SK-N-DZ (cell line): ENCODE measurements around the gene ZNF536.

Experiments
- DNase-seq: peaks from one replicate; pipeline ENCODE4 v3.0.0-alpha.2; 2015; ENCODE audit warnings: low spot score

The ZNF536 gene

DNA sequence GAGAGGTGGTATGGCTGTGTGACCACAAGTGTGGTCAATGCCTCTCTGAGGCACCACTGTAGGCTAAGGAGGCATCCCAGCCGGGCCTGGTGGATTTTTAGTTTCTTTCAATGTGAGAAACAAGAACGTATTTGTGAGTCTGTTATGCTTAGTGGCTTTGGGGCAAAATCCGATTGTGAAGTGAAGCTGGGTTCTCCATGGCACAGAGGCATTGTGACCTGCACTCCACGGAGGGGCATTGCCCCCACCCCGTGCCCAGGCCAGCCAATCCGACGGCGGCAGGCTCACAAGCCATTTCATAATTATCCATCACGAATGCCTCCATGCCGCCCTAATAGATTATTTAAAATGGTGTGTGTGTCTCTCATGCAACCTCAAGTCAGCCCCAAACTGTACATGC is 151.6 kb downstream of the ZNF536 start:
- no peak for DNase-seq

DNA sequence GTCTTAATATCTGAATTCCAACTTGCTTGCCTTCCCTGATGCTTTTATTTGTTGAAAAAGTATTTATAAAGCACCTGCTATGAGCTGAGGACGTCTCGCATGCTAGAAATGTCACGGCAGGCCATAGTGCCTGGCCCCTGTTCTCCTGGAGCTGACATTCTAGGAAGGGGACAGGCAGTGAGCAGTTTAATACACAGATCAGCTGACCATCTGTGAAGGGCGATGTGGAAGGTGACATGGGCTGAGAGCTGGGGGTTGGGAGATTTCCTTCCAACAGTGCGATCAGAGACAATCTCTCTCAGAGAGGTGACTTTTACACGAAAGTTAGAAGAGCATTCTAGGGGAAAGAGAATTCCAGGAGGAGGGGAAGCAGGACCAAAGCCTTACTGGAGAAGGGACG is 153.2 kb downstream of the ZNF536 start:
- DNase-seq = no peak

DNA sequence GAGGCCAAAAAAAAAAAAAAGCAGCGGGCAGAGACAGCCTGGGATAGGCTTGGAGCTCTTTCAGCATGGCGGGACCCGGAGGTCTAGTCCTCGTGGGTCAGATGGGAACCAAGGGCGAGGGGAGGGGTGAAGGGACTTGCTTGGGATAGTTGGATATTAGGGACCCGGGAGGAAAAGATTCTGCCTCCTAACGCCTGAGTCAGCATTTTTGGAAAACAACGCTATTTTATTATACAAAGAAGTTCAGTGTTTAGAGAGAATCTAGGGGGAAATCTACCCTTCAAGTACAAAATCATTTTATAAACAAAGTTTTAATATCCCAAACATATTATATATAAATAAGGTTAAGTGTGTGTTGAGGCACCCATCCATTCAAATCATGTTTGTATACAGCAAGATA is 156.7 kb downstream of the ZNF536 start:
- DNase-seq = no peak

DNA sequence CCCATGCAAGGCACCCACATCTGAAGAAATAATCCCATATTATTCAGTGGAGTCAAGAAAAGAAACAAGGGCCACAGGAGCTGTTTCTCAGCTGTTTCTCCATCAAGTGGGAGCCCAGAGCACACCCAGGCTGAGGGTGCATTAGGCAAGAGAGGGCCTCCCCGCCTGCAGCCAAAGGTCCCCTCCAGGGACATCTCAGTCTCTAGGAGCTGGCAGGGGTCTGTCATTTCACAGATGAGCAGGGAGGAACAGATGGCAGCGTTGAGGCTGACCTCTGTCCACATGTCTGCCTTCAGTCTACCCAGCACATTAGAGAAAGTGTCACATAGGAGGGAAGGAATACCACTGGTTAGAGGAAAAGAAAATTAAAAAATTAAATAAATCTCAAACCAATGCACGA is 157.7 kb downstream of the ZNF536 start:
- DNase-seq = no peak

DNA sequence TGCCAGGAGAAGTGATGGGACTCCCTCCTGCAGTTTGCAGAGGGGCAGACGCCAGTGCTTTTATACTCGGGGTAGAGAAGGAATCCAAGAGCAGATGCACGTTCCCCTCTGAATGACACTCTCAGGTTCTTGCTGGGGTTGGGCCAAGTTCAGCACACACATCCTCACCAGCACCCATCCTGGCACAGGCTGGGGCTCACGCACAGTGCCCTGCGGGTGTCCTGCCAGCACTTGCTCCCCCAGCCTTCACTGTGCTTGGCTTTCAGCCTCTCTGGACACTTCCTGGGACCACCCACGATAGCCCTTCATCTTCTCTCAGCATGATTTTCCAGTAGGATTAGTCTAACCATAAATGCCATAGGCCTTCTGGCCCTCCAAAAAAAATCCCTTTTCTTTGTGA is 158.6 kb downstream of the ZNF536 start:
- no peak for DNase-seq

DNA sequence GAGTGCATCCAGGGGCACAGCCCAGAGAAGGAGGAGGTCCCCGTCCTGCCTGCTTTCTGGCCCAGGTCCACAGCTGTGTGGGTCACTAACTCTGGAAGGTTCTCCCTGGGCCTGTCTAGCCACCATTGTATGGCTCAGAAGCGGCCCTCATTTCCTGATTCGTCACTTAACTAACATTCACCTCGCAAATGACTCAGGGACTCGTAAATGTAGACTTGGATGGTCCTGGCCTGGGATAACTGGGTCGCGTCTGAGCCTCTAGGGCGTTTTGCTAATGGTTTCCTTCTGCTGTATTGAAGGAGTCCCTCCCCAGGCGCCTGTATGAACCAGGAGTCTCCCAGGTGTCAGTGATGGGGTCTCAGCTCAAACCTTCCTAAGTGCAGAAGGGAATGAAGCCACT is 162.8 kb downstream of the ZNF536 start:
- DNase-seq = no peak

DNA sequence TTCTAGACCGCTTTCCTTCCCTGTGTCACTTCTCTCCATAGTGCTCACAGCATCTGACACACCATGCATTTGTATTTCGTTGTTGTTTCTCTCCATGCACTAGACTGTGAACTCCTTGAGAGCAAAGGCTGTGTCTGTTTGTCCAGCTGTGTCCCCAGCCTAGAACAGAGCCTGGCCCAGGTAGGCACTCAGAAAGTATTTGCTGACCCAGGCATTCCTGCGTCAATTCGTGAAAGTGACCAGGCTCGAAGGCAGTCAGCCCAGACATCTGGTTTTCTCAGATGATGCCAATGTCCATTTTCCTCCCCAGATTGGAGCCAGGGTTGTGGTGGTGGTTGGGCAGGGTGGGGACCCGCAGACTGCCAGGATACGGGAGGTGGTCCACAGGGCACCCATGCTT is 164.8 kb downstream of the ZNF536 start:
- DNase-seq = no peak

DNA sequence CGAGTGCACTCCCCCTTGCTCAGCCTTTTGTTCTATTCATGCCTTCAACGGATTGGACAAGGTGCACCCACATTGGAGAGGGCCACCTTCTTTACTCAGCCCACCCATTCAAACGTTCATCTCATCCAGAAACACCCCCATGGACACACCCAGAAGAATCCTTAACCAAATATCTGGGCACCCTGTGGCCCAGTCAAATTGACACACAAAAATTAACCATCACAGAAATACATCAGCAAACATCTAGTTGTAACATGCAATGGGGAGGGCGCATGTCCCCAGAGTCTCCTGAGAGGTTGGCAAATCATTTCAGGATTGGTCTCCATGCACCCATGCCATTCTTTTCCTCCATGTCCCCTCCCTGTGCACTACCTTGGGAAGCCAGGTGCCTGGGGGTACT is 167.1 kb downstream of the ZNF536 start:
- no peak for DNase-seq

DNA sequence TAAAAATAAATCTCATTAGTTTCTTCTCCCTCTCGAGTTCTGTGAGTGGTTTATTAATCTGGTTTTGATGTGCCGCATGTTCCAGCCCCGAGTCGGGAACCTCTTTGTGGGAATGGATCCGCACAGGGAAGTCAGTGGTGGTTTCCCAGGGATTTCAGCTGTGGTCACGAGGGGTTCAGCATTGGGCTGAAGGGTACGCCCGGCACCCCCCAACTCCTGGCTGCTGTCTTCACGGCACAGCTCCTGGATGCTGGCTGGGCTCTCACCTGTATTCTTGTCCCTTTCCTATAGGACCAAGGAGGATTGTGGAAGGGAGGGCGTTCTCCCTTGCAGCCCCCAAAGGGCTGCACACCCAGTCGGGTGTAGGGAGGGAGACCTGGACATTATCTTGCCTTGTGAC is 167.8 kb downstream of the ZNF536 start:
- DNase-seq = no peak

DNA sequence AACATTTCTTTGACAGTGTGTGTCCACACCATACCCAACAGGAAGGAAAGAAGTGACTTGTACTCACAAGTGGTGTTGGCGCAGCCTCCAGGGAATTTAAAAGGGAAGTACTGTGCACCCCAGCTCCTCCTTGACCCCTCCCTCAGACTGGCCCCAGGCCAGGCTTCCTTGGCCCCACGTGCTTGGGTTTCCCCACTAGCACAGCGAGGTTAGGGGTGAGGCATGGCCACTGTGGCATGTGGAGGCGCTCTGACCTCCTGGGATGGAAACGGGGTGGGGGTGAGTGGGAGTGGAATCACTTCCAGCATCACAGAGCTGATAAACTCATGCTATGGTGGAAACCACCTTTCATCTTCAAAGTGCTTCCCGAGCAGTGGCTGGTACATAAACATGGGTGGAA is 168.6 kb downstream of the ZNF536 start:
- no peak for DNase-seq

DNA sequence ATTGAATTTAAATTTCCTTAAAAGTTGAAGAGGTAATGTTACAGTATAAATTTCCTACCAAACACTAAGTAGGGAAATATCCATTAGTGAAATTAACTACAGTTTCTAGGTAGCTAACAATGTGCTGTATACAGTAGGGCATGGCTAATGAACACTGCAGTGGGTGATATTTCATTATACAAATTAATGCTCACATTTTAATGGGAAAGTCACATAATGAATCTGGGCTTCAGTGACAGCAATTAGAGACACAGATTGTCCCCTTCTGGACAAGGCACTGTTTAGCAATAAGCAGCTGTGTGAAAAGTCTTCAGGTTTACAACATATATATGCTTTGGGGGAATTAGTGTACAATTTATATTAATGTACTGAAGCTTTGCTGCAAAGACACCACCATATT is 169.4 kb downstream of the ZNF536 start:
- DNase-seq = no peak

DNA sequence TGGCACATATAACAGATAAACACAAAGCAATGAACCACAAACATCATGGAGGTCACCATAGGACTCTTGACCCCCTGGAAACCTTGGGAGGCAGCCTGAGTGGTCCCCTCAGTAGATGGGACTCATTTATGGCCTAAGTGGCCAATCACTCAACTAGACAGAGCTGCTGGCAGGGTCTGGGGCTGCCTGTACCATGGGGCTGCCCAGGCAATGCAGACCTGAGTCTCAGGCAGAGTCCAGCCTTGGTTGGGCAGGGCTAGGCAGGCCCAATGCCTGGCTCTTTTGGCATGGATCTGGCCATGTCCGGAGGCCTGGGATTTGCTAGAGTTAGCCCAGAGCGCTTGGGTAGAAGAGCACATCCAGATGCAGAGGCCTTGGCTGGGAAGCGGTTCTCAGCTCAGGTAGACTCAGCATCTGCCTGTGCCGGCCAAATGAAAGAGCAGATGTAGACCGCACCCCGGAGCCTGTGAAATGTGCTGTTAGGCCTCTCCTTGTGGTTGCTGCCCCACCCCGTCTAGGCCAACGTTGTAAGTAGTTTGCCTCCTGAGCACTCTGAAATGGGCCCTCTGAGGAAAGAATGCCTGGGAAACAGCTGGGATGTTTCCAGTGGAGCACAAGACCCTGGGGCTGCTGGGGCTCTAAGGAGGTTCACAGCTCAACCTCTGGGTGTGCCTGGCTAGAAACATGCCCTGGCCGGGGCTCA is 171.2 kb downstream of the ZNF536 start:
- DNase-seq = no peak

DNA sequence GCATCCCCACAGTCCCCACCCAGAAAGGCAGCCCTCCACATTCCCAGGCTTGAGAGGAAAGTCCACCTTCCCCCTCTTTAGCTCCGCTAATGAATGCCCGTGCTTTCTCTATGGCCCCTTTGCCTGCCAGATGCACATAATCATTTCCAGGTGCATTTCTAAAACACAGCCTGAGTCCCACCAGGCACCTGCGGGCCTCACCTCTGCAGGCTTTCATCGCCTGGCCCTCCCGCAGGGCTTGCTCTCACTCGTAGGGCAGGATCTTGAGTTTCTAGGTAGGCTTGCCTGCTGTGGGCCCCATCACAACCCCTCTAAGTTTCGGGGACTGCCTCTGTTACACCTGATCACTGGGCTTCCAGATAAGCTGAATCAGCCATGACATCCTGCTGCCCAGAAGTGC is 173.6 kb downstream of the ZNF536 start:
- no peak for DNase-seq

DNA sequence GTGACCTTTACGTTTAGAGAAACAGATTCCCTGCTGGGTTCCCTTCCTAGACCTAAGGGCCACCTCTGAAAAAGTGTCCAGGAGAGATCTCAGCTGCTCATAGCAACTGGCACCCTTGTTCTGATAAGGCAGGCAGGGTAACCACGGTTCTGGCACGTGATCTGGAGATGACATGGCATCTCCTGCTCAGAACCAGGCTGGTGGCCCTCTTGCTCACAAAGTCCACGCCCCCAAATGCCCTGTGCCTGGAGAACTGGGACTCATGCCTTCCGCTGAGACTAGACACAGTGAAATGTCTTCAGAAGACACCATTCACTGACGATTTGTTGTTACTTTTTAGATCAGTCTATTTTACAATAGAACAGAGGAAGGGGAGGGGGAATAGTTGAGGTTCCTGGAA is 174.1 kb downstream of the ZNF536 start:
- no peak for DNase-seq

DNA sequence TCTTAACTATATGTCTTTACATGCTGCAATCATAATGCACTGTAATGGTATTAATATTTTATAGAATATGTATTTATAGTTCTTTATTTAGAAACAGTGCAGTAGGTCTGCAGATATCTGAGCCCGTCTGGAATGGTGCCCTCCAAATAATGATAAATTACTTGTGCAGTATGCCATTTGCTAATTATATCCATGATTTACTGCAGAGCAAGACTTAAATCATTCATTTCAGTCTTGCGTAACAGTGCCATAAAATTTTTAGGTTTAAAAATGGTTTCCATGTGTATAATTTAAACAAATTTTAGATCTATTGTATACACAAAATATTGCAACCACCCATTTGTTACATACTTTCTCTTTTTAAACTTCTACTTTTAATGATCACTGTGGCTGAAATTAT is 175.1 kb downstream of the ZNF536 start:
- no peak for DNase-seq

DNA sequence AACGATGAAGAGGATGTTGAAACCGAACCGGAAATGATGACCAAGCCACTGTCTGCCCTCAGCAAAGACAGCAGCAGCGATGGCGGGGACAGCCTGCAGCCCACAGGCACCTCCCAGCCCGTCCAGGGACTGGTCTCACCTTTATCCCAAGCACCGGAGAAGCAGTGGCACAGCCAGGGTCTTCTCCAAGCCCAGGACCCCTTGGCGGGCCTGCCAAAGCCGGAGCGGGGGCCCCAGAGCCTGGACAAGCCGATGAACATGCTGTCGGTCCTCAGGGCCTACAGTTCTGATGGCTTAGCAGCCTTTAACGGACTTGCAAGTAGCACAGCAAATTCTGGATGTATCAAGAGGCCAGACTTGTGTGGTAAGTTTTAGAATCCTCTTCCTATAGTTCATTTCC is 177.0 kb downstream of the ZNF536 start:
- DNase-seq = no peak

DNA sequence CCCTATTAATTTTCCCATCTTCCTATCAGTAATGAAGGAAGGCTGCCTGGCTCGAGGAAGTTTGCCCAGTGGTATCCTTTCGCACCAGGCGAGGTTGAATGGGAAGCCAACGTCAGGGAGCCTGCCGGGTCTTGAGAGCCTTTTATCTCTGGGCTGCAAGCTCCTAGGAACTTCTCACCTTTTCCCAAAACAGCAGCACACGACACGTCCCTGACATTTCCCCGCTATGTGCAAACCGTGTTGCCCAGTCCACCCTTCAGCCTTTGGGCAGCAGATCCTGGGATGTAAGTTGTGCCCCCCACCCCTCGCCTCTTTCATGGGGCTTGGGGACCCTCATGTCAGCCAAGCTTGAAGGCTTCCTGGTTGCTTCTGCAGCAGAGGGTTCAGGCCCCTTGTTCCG is 179.1 kb downstream of the ZNF536 start:
- no peak for DNase-seq

DNA sequence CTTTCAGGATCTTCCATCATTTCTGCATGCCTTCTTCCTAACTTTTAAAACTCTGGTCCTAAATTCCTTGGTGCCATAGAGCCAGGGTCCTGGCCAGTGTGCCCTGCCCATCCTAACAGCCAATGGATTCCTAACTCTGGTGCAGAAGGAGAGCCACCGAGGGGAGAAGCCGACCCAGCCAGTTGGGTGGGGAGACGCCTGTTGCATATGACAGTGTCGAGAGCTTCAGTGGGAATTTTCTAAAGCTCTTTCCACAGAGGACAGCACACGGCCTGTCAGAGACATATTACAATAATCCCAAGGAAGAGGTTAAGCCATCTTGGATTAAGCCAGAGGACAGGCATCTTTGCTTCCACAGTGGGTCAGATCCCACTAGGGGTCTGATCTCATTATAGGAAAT is 180.4 kb downstream of the ZNF536 start:
- no peak for DNase-seq

DNA sequence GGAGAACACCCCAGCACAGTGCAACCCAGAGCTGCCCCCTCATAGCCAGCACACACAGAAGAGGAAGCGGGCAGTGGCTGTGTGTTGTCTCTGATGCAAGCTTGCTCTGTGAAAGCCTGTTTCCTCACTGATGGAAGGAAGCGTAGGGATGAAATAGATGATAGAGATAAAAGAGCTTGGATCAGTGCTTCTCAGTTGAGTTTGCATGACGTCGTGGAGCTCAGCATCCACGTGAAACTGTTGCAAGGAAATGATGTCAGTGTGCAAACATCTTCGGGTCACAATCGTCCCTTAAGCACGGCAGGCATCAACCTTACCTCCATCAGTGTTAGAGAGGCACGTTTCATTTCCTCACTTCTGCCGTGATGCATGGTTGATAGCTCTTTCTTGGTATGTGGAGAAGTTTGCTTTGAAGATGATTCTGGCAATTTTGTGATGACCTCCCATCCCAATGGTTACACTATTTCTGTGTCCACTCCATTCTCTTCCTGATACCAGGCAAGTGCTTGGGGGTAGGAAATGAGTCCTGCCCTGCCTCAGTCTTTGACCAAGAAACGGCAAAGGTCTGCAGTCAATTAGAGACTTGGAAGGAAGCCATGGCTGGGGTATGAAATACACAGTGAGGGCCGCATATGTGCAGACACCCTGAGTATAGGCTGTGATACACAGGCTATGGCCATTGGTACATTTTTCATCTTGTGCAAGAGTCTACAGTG is 183.0 kb downstream of the ZNF536 start:
- no peak for DNase-seq

DNA sequence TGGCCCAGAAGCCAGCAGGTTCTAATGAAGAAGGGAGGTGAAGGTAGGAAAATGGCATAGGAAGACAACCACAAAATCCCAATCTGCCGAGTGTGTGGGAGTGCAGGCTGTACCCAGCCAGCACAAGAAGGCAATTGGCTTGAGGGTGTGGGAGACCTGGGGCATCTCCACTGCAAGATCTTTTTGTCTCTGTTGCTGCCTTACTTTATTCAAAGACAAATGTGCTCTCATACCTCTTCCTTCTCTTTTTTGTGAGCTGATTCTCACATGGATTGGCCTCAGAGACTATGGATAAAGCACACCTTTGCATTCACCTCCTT is 183.6 kb downstream of the ZNF536 start:
- no peak for DNase-seq

DNA sequence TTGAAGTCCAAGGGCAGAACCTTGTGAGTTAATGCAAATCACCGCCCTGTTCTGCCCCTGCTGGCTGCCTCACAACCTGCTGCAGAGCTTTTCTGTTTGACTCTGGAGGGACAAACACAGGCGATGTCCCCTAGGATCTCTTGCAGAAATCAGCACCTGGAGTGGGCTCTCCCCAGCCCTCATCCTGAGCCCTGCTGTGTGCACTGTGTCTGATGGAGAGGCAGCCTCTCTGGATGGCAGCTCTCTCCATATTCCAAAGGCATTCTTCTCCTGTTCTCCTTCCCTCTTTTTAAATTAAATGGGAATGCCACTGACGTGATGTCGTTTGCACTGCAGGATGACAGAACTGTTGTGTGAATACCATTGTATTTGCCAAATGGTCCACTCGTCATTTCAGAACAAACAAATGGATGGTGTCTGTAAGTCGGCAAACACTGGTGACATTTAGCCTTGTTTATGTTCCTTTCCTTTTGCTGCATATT is 184.1 kb downstream of the ZNF536 start:
- no peak for DNase-seq

DNA sequence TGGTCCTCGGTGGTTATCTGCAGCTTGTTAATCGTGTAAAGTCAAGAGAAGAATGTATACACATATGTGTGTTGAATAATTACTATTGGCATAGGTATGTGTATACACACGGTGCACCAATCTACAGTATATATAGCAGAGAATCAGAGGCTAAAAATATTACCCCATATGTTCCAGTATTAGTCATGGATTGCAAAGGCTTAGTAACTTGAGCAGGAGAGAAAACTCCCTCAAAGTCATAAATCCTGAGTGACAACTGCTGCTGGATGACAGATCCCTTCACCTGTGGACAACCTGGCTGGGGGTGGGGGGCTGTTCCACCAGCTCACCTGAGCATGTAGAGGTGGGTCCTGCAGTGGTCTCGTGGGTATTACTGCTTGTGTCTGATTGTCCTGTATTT is 185.0 kb downstream of the ZNF536 start:
- no peak for DNase-seq

DNA sequence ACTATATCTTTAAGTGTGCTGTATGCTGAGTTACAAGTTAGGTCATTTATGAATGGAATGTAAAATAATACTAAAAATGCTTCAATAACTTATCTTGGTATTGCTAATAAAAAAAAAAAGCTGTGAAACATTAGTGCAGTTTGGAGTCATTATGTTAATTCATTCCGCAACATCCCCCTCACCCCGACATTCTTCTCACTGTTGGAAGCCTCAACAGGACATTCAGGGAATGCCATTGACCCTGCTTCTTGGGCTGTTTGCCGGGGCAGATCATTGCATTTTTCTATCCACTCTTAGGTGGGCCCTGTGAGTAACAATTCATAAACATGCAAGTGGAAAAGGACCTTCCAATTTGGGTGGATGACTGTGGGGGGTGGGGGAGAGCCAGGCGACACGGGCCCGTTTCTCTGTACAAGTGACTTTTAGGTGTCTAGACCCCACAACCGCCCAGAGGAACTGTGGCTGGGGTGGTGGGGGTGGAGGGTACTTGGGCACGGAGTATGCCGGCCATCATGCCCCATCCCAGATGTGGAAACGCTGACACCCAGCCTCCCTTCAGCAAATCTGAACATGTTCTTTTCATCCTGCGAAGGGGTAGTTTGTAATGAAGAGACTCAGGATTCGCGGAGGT is 185.9 kb downstream of the ZNF536 start:
- no peak for DNase-seq
